Suprapubic skin (tissue), 4 donors: ENCODE measurements around the gene IGFBP7.

Experiments used
- CTCF ChIP-seq, 2 donors: fragments of 200-600 bp in 1 of 2; fragments of 450-650 bp in 1 of 2; sonication (generic) in 1 of 2; IDR thresholded peaks; one replicate each; pipeline ENCODE4 v1.5.1; 2016 to 2019; ENCODE audit warnings: antibody characterized with exemption in 2 of 2, mild to moderate bottlenecking in 1 of 2, moderate library complexity in 1 of 2
- EP300 ChIP-seq: sonication (generic); formaldehyde crosslinking; IDR thresholded peaks from one replicate; pipeline ENCODE4 v1.6.1; 2017; ENCODE audit warnings: antibody characterized with exemption
- POLR2A ChIP-seq, 2 donors: fragments of 450-650 bp; IDR thresholded peaks; one replicate each; pipeline ENCODE4 v1.6.1; 2017; ENCODE audit warnings: antibody characterized with exemption in 2 of 2, mild to moderate bottlenecking in 2 of 2, moderate library complexity in 2 of 2
- POLR2AphosphoS5 ChIP-seq, 3 donors: sonication (generic); formaldehyde crosslinking; IDR thresholded peaks; one replicate each; pipeline ENCODE4 v1.6.1; 2017; ENCODE audit warnings: antibody characterized with exemption in 3 of 3

GRCh38 chr4:57103051-57103450 is 7.1 kb downstream of the IGFBP7 start:
- TF ChIP-seq CTCF (IDR thresholded peaks at IDR 0.05) (no peak), POLR2A (IDR thresholded peaks at IDR 0.05) (no peak), POLR2AphosphoS5 (IDR thresholded peaks at IDR 0.05) (no peak), EP300 (no peak)
